ENCODE measurements around the gene NDUFAF2. TPM values are rescaled to one million over a fixed set of nuclear protein-coding genes. Genes with fewer than 3 reads are reported as not detected.

The NDUFAF2 gene
- total RNA-seq, 4 donors from 2014 or later: 5.4 to 56.1 (median 7.3) TPM

DNA sequence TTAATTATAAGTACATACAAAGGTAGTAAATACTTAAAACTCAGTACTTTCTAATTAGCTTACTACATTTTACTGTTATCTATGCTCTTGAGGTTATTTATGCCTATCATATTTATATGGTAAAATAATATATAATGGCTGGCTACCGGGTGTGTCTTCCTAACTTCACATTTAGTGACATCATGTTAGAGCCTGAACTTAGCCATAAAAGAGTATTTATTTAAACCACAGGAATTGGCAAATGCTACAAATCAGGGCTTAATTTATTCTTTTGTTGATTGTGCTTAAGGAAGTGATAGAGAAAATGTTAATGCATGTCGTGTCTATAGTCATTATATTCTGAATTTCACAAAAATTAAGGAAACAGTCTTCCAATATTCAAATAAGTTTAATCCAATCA lies 73.1 kb downstream of the NDUFAF2 start:
- Histone ChIP-seq H3K27me3 (no peaks in the 10 kb centered on the region), H3K4me3 (no peak overlapping the region), H3K4me1 (no peaks in the 10 kb centered on the region), H3K27ac (no peak overlapping the region), H3K36me3 (no peaks in the 10 kb centered on the region), H3K9me3 (no peaks in the 10 kb centered on the region)
- DNase-seq: no peak
- no peak for TF ChIP-seq POLR2A (IDR thresholded peaks at IDR 0.05)
- no peak for TF ChIP-seq CTCF (IDR thresholded peaks at IDR 0.05)

DNA sequence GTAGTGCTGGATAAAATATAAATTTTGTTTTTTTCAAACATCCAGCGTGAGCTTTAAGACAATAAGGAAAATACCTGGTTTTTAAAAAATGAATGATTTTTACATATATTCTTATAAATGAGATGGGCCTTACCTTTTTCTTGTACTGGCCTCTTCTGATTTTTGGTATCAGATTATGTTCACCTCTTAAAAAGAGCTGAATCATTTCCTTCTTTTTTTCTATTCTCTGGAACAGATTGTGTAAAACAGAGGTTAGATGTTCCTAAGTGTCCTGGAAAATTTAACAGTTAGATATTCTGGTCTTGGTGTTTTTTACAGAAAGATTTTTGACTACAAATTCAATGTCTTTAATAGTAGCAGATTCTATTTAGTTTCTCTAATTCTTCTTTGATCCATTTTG lies 74.6 kb downstream of the NDUFAF2 start:
- Histone ChIP-seq H3K4me3 (no peak overlapping the region), H3K27ac (no peak overlapping the region), H3K27me3 (no peaks in the 10 kb centered on the region), H3K9me3 (no peaks in the 10 kb centered on the region), H3K4me1 (no peaks in the 10 kb centered on the region), H3K36me3 (no peaks in the 10 kb centered on the region)
- DNase-seq: no peak
- no peak for TF ChIP-seq POLR2A (IDR thresholded peaks at IDR 0.05)
- no peak for TF ChIP-seq CTCF (IDR thresholded peaks at IDR 0.05)

DNA sequence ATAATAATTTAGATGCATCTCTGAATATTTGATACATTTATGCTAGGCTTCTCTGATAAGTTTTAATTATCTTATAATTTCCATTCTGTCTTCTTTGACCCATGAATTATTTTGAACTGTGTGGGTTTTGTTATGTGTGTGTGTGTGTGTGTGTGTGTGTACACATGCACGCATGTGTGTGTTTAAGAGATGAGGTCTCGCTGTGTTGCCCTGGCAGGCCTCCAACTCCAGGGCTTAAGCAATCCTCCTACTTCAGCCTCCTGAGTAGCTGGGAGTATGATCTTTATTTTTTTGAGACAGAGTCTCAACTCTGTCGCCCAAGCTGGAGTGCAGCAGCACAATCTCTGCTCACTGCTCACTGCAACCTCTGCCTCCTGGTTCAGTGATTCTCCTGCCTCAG lies 75.4 kb downstream of the NDUFAF2 start:
- H3K4me1 ChIP-seq: no peaks in the 10 kb centered on the region
- H3K4me3 ChIP-seq: no peak overlapping the region
- no peak for DNase-seq
- H3K27ac ChIP-seq: no peak overlapping the region
- TF ChIP-seq CTCF (IDR thresholded peaks at IDR 0.05): no peak
- TF ChIP-seq POLR2A (IDR thresholded peaks at IDR 0.05): no peak
- H3K36me3 ChIP-seq: no peaks in the 10 kb centered on the region
- no peaks in the 10 kb centered on the region for H3K9me3 ChIP-seq
- H3K27me3 ChIP-seq: no peaks in the 10 kb centered on the region

DNA sequence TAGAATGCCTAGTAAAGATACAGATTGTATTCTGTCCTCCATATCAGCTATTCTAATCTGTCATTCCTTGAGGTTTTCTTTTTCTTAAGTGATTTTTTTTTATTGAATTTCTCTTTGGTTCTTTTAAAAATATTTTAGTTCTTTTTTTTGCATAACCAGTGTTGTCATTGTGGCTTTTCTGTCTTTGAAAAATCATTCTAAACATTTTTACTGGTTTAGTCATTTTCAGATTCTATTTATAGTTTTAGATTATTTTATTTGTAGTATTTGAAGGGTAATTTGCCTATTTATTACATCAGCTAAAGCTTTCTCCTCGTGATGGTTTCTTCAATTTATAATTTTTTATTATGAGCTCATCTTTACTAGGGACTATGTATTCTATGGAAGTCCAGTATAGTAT lies 78.1 kb downstream of the NDUFAF2 start:
- Histone ChIP-seq H3K4me3 (no peak overlapping the region), H3K27me3 (no peaks in the 10 kb centered on the region)
- TF ChIP-seq CTCF (IDR thresholded peaks at IDR 0.05): no peak
- no peak for TF ChIP-seq POLR2A (IDR thresholded peaks at IDR 0.05)

GRCh38 chr5:61026004-61026403 lies 81.0 kb downstream of the NDUFAF2 start:
- no peaks in the 10 kb centered on the region for H3K36me3 ChIP-seq

More for the DNA sequence above, 78.1 kb downstream of the NDUFAF2 start:
- Histone ChIP-seq H3K27ac (no peak overlapping the region), H3K4me1 (no peaks in the 10 kb centered on the region), H3K9me3 (no peaks in the 10 kb centered on the region), H3K36me3 (no peaks in the 10 kb centered on the region)
- no peak for DNase-seq

More at GRCh38 chr5:61026004-61026403, 81.0 kb downstream of the NDUFAF2 start:
- no peak for DNase-seq
- H3K4me1 ChIP-seq: no peaks in the 10 kb centered on the region
- H3K27ac ChIP-seq: no peak overlapping the region
- no peaks in the 10 kb centered on the region for H3K9me3 ChIP-seq
- TF ChIP-seq POLR2A (IDR thresholded peaks at IDR 0.05) (no peak), CTCF (IDR thresholded peaks at IDR 0.05) (no peak)
- no peaks in the 10 kb centered on the region for H3K27me3 ChIP-seq
- H3K4me3 ChIP-seq: no peak overlapping the region

Data from Peyer's patch (tissue), 4 donors.